Esophagus squamous epithelium (tissue), 5 donors: Measurements from ENCODE around the gene FOXP4. TPM values are rescaled to one million over a fixed set of nuclear protein-coding genes. Genes with fewer than 3 reads are reported as not detected.

Experiments used
- DNase-seq: peaks from one replicate; lab custom pipeline; 2025; lab: John Stamatoyannopoulos, UW
- H3K27ac ChIP-seq, 4 donors: fragments of 200-600 bp; sonication (generic); one replicate each; pipeline ENCODE4 v1.5.1; 2016 to 2019; ENCODE audit warnings: mild to moderate bottlenecking in 1 of 4
- H3K27me3 ChIP-seq, 4 donors: fragments of 200-600 bp; sonication (generic); 1 replicate in 3 of 4; 2 replicates in 1 of 4; pipeline versions ENCODE4 v1.5.1 to v1.6.0; 2017 to 2021; ENCODE audit warnings: antibody characterized with exemption in 1 of 4
- H3K36me3 ChIP-seq, 3 donors: fragments of 200-600 bp; sonication (generic); one replicate each; pipeline ENCODE4 v1.5.1; 2016 to 2019
- H3K4me1 ChIP-seq, 3 donors: fragments of 200-600 bp; sonication (generic); one replicate each; pipeline ENCODE4 v1.5.1; 2017 to 2019
- H3K4me3 ChIP-seq, 4 donors: fragments of 200-600 bp; sonication (generic); 1 replicate in 3 of 4; 2 replicates in 1 of 4; pipeline ENCODE4 v1.5.1; 2016 to 2019; ENCODE audit warnings: mild to moderate bottlenecking in 2 of 4, moderate library complexity in 1 of 4
- H3K9me3 ChIP-seq, 3 donors: fragments of 200-600 bp; sonication (generic); one replicate each; pipeline ENCODE4 v1.5.1; 2016 to 2019
- POLR2A ChIP-seq, 4 donors: fragments of 450-650 bp; IDR thresholded peaks; one replicate each; pipeline ENCODE4 v1.6.1; 2017; ENCODE audit warnings: antibody characterized with exemption in 4 of 4, mild to moderate bottlenecking in 4 of 4, moderate library complexity in 3 of 4
- WGBS, 2 donors: methylation state at CpG; one replicate each; pipeline ENCODE4 v1.1.5; 2018; 5-methylcytosine and 5-hydroxymethylcytosine counted together
- intact Hi-C: fragments of 100-400 bp; cut with DNase I; formaldehyde crosslinking; loops from one replicate; pipeline ENCODE4 v1.15.0; 2022
- total RNA-seq, 4 donors: library from RNA; depleted of rRNA; stranded (reverse); fragments of >200 nt; gene quantifications; one replicate each; pipeline ENCODE4 v1.1.0, GENCODE V29; 2016
- TF ChIP-seq, protein P1 (sequence below), 6 experiments: fragments of 450-650 bp in 4 of 6; fragments of 200-600 bp in 2 of 6; sonication (generic) in 2 of 6; IDR thresholded peaks; one replicate each; pipeline ENCODE4 v1.5.1; 2016 to 2019; ENCODE audit warnings: antibody characterized with exemption in 6 of 6, mild to moderate bottlenecking in 4 of 6, moderate library complexity in 4 of 6
- donor health status: DM: yes; HTN: yes; CAD: no.

FOXP4 gene
- total RNA-seq, 4 donors from 2014 or later = 2.2 to 10.3 (median 6.8) TPM

- no peak overlapping the region for H3K27ac ChIP-seq
- H3K27me3 ChIP-seq = peaks cover 0 to 6% (median 0%) of the 10 kb centered on the region in 4 donors
- H3K36me3 ChIP-seq = peaks cover 0 to 24% (median 0%) of the 10 kb centered on the region in 3 donors
- intact Hi-C loops = no loop called here
- DNase-seq = no peak
- no peaks in the 10 kb centered on the region for H3K9me3 ChIP-seq
- TF ChIP-seq POLR2A (IDR thresholded peaks at IDR 0.05) = no peak
- TF ChIP-seq, protein P1, sequence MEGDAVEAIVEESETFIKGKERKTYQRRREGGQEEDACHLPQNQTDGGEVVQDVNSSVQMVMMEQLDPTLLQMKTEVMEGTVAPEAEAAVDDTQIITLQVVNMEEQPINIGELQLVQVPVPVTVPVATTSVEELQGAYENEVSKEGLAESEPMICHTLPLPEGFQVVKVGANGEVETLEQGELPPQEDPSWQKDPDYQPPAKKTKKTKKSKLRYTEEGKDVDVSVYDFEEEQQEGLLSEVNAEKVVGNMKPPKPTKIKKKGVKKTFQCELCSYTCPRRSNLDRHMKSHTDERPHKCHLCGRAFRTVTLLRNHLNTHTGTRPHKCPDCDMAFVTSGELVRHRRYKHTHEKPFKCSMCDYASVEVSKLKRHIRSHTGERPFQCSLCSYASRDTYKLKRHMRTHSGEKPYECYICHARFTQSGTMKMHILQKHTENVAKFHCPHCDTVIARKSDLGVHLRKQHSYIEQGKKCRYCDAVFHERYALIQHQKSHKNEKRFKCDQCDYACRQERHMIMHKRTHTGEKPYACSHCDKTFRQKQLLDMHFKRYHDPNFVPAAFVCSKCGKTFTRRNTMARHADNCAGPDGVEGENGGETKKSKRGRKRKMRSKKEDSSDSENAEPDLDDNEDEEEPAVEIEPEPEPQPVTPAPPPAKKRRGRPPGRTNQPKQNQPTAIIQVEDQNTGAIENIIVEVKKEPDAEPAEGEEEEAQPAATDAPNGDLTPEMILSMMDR (IDR thresholded peaks at IDR 0.05) = no peak
- H3K4me1 ChIP-seq = peaks cover 1 to 32% (median 1%) of the 10 kb centered on the region in 3 donors
- 50% methylated on average over 1 of the region's 1 CpG; no CpG with 5 or more reads in 1 of the 2 donors for WGBS, 2 donors
- no peak overlapping the region for H3K4me3 ChIP-seq
Observed at GRCh38 chr6:41553405-41553999, 7.3 kb downstream of the FOXP4 start.

DNA sequence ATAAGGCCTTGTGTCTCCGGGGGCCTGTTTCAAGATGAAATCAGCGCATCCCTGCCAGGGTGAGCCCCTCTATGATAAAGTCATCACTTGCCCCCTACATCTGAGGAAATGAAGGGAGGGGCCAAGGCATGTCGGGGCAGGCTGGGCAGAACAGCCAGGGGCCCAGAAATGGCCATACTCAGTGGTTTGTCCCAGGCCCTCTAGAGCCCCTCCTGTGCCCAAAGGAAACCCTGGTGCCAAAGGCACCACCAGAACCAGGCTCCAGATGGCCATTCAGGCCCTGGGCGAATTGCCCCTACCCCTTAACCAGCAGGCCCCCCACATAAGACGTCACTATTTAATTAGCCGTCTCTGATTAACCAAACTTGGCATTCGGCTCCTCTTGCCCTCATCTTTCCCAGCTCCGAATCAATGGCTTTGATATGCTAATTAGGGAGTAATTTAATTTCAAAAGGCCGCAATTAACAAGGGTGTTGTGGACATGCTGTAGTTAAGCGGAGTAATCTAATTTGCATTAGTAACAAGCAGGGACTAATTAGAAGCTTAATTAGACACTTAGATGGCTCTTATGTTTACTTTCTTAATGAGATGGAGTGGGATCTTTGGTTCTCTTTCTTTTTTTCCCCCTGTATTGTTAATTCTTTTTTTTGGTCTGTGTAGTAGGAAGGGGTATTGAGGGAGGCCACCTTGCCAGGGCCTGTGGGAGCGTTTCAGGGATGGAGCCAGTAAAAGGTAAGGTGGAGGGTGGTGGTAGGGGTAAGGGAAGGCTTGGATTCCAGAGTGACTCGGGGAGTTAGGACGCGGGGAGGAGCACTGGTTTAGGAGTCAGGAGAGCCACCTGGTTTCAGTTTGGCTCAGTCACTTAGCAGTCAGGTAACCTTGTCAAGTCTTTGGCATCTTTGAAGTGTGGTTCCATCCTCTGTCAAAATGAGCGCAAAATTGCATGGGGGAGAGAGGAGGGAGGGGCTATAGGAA lies 9.4 kb downstream of the FOXP4 start:
- Histone ChIP-seq H3K4me3 (no peak overlapping the region), H3K4me1 (peaks cover 0 to 25% (median 6%) of the 10 kb centered on the region in 3 donors)

GRCh38 chr6:41557335-41557734 lies 11.2 kb downstream of the FOXP4 start:
- TF ChIP-seq POLR2A (IDR thresholded peaks at IDR 0.05) = no peak
- TF ChIP-seq, protein P1 (IDR thresholded peaks at IDR 0.05) = no peak
- H3K4me3 ChIP-seq = no peak overlapping the region
- H3K27me3 ChIP-seq = no peaks in the 10 kb centered on the region
- intact Hi-C loops = no loop called here
- DNase-seq = no peak
- peaks cover 0 to 22% (median 6%) of the 10 kb centered on the region in 3 donors for H3K4me1 ChIP-seq
- 85 to 94% methylated on average over 2 of the region's 2 CpGs for WGBS, 2 donors
- no peaks in the 10 kb centered on the region for H3K9me3 ChIP-seq
- H3K36me3 ChIP-seq = peaks cover 0 to 16% (median 0%) of the 10 kb centered on the region in 3 donors
- no peak overlapping the region for H3K27ac ChIP-seq

More for the DNA sequence above, 9.4 kb downstream of the FOXP4 start:
- H3K27ac ChIP-seq = no peak overlapping the region
- H3K27me3 ChIP-seq = no peaks in the 10 kb centered on the region
- DNase-seq = no peak
- 94 to 95% methylated on average over 14 to 15 of the region's 15 CpGs for WGBS, 2 donors
- H3K36me3 ChIP-seq = peaks cover 0 to 24% (median 0%) of the 10 kb centered on the region in 3 donors
- no peaks in the 10 kb centered on the region for H3K9me3 ChIP-seq
- TF ChIP-seq POLR2A (IDR thresholded peaks at IDR 0.05) = no peak
- TF ChIP-seq, protein P1 (IDR thresholded peaks at IDR 0.05) = no peak
- intact Hi-C loops = no loop called here

DNA sequence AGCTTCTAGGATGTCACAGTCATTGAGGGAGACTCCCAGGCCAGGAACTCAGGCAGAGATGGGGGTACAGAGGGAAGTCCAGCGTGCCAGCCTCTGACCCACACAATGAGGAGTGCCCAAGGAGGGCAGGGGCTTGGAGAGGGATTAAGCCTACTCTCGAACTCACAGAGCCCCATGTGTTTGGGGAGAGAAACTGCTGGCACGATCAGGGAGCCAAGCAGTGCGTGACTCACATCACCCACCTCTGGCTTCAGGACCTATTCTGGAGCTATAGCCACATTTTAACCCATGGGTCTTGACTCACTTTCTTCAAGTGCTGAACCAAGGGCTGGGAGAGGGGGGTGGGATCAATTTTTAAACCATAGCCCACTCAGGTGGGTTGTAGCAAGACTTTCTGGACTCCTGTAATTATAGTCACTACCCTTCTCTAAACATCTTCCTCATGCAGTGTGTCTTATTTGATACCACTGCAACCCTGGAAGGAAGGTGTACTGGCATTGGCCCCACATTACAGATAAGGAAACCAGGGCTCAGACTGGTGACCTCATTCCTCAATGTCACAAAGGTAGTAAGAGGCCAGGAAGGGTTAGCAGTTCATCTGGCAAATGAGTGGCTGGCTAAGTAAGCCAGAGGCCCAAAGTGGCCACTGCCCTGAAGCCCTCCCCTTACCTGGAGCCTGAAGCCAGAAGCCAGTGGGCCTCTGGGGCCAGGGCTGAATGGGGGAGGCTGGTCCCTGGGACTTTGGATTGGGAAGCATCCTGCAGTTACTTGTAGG lies 12.0 kb downstream of the FOXP4 start:
- peaks cover 0 to 27% (median 6%) of the 10 kb centered on the region in 3 donors for H3K4me1 ChIP-seq

More for the DNA sequence above, 12.0 kb downstream of the FOXP4 start:
- TF ChIP-seq POLR2A (IDR thresholded peaks at IDR 0.05) = no peak
- TF ChIP-seq, protein P1 (IDR thresholded peaks at IDR 0.05) = no peak
- intact Hi-C loops = no loop called here
- H3K36me3 ChIP-seq = peaks cover 0 to 7% (median 0%) of the 10 kb centered on the region in 3 donors
- WGBS, 2 donors = 91 to 100% methylated on average over 3 to 4 of the region's 4 CpGs
- H3K9me3 ChIP-seq = no peaks in the 10 kb centered on the region
- H3K27me3 ChIP-seq = no peaks in the 10 kb centered on the region
- DNase-seq = no peak
- no peak overlapping the region for H3K27ac ChIP-seq
- H3K4me3 ChIP-seq = no peak overlapping the region
